HepG2 (cell line): Measurements from ENCODE around the gene LINS1. TPM values are rescaled to one million over a fixed set of nuclear protein-coding genes. Genes with fewer than 3 reads are reported as not detected.

Experiments
- ATAC-seq: fragments of 200-7000 bp; cut with Tn5 transposase; 3 replicates; pipeline ENCODE4 v1.9.1; 2020; ENCODE audit warnings: mild to moderate bottlenecking, moderate library complexity
- BruUV-seq: library from RNA; stranded (reverse); fragments of 400-500 nt; replicated peaks from 2 replicates; lab custom pipeline; 2021; lab: Mats Ljungman, UMichigan
- CTCF ChIA-PET: fragments of 300-600 bp; formaldehyde crosslinking; extraction: SDS; loops from one replicate; lab custom pipeline; 2021; ENCODE audit warnings: low total read pairs, inconsistent platforms, low intra/inter-chr PET ratio; lab: Yijun Ruan, JAX
- POLR2A ChIA-PET: fragments of 350-600 bp; sonication (Branson Sonifier 250); formaldehyde crosslinking; loops from one replicate; lab custom pipeline; 2020; ENCODE audit warnings: antibody characterized with exemption, inconsistent platforms; lab: Yijun Ruan, JAX
- DNase-seq: peaks from one replicate; pipeline ENCODE4 v3.0.0-alpha.2; 2015; ENCODE audit warnings: low spot score
- FAIRE-seq: peaks from 3 replicates; lab custom pipeline; 2011; peaks lifted over from hg19 to GRCh38; lab: Jason Lieb, UNC
- H2AFZ ChIP-seq: one replicate; pipeline ENCODE4 v1.6.1; 2011; ENCODE audit warnings: low read length, inconsistent platforms
- H3K27ac ChIP-seq: fragments of 300-600 bp; 3 replicates; pipeline ENCODE4 v1.8.0; 2011; ENCODE audit warnings: mixed run types, mild to moderate bottlenecking, mixed read lengths, low read length, inconsistent platforms; ENCODE audit not compliant: insufficient read depth; ENCODE audit errors: extremely low read length
- H3K27me3 ChIP-seq, 2 experiments: fragments of 200-600 bp in 1 of 2; 2 replicates in 1 of 2; 3 replicates in 1 of 2; pipeline versions ENCODE4 v1.6.0 to v1.8.0; 2011; ENCODE audit warnings: low read length in 2 of 2, mild to moderate bottlenecking in 2 of 2, moderate library complexity in 2 of 2, inconsistent platforms in 1 of 2; ENCODE audit not compliant: insufficient read depth in 2 of 2, control insufficient read depth in 1 of 2
- H3K36me3 ChIP-seq, 2 experiments: fragments of 200-600 bp in 1 of 2; replicated peaks in 1 of 2; 2 replicates in 1 of 2; 3 replicates in 1 of 2; pipeline versions ENCODE4 v1.5.1 to v1.8.0; 2011; ENCODE audit warnings: low read length in 2 of 2, inconsistent platforms in 1 of 2; ENCODE audit not compliant: insufficient read depth in 2 of 2, control insufficient read depth in 1 of 2
- H3K4me1 ChIP-seq: 2 replicates; pipeline ENCODE4 v1.5.1; 2012; ENCODE audit warnings: low read length, inconsistent platforms; ENCODE audit not compliant: insufficient read depth
- H3K4me2 ChIP-seq: 2 replicates; pipeline ENCODE4 v1.6.0; 2011; ENCODE audit warnings: low read depth, low read length, inconsistent platforms
- H3K4me3 ChIP-seq, 3 experiments: fragments of 200-600 bp in 1 of 3; sonication (generic), shearing (Covaris generic) in 1 of 3; replicated peaks in 1 of 3; 2 replicates each; pipeline ENCODE4 v1.5.1; 2011 to 2016; ENCODE audit warnings: low read length in 3 of 3, inconsistent platforms in 2 of 3, low read depth in 2 of 3, mild to moderate bottlenecking in 2 of 3, control low read depth in 1 of 3, mixed read lengths in 1 of 3; ENCODE audit not compliant: insufficient read depth in 1 of 3
- H3K79me2 ChIP-seq: one replicate; pipeline ENCODE4 v1.6.1; 2011; ENCODE audit warnings: low read length, inconsistent platforms; ENCODE audit not compliant: insufficient read depth
- H3K9ac ChIP-seq: 2 replicates; pipeline ENCODE4 v1.6.0; 2011; ENCODE audit warnings: mild to moderate bottlenecking, low read depth, low read length, inconsistent platforms; ENCODE audit not compliant: insufficient read depth
- H3K9me3 ChIP-seq: 2 replicates; pipeline ENCODE4 v1.5.1; 2012; ENCODE audit warnings: mild to moderate bottlenecking, low read length
- H4K20me1 ChIP-seq: 2 replicates; pipeline ENCODE4 v1.6.0; 2011; ENCODE audit warnings: inconsistent platforms, mild to moderate bottlenecking, low read length, moderate library complexity; ENCODE audit not compliant: insufficient read depth
- AGO2 ChIP-seq: fragments of 200-400 bp; formaldehyde crosslinking; optimal IDR thresholded peaks from 2 replicates; pipeline ENCODE3; 2017; ENCODE audit warnings: mild to moderate bottlenecking, low read depth, low read length, moderate library complexity
- HINFP ChIP-seq: sonication (generic); formaldehyde crosslinking; IDR thresholded peaks from 2 replicates; pipeline ENCODE4 v1.4.0; 2020; ENCODE audit warnings: low read depth, mild to moderate bottlenecking, missing genetic modification reagents
- HNF1B ChIP-seq: sonication (generic); formaldehyde crosslinking; IDR thresholded peaks from 2 replicates; pipeline ENCODE4 v1.5.1; 2020; ENCODE audit warnings: mild to moderate bottlenecking, moderate library complexity, missing genetic modification reagents
- NRL ChIP-seq: sonication (generic); formaldehyde crosslinking; IDR thresholded peaks from 2 replicates; pipeline ENCODE4 v1.5.0; 2020; ENCODE audit warnings: missing genetic modification reagents, mild to moderate bottlenecking, moderate library complexity, borderline replicate concordance
- PHF21A ChIP-seq: sonication (generic); formaldehyde crosslinking; IDR thresholded peaks from 2 replicates; pipeline ENCODE4 v1.5.0; 2020; ENCODE audit warnings: mild to moderate bottlenecking, missing genetic modification reagents
- U2AF1 ChIP-seq: fragments of 200-400 bp; formaldehyde crosslinking; optimal IDR thresholded peaks from 2 replicates; pipeline ENCODE3; 2017; ENCODE audit warnings: mild to moderate bottlenecking, low read depth, low read length
- ZBED4 ChIP-seq: sonication (generic); formaldehyde crosslinking; IDR thresholded peaks from 2 replicates; pipeline ENCODE4 v1.4.0; 2020; ENCODE audit warnings: missing genetic modification reagents, borderline replicate concordance
- ZBTB38 ChIP-seq: sonication (generic); formaldehyde crosslinking; IDR thresholded peaks from 2 replicates; pipeline ENCODE4 v1.5.1; 2020; ENCODE audit warnings: mild to moderate bottlenecking, missing genetic modification reagents
- ZNF329 ChIP-seq: sonication (generic); formaldehyde crosslinking; IDR thresholded peaks from 2 replicates; pipeline ENCODE4 v1.9.0; 2021; ENCODE audit warnings: low read depth, mild to moderate bottlenecking, missing genetic modification reagents
- ZNF501 ChIP-seq: sonication (generic); formaldehyde crosslinking; IDR thresholded peaks from 2 replicates; pipeline ENCODE4 v1.5.1; 2020; ENCODE audit warnings: mild to moderate bottlenecking, moderate library complexity, missing genetic modification reagents
- ZNF572 ChIP-seq: sonication (generic); formaldehyde crosslinking; IDR thresholded peaks from 2 replicates; pipeline ENCODE4 v1.5.1; 2020; ENCODE audit warnings: mild to moderate bottlenecking, missing genetic modification reagents
- WGBS: methylation state at CpG from one replicate; pipeline ENCODE4 v1.1.6; 2017; ENCODE audit warnings: low lambda C conversion rate; 5-methylcytosine and 5-hydroxymethylcytosine counted together
- in situ Hi-C: cut with HindIII; loops from 2 replicates; pipeline ENCODE4 v1.10.0; 2017; ENCODE audit warnings: low pct_unique_long_range_greater_than_20kb; ENCODE audit not compliant: extremely low pct_ligation_motif_present
- intact Hi-C: fragments of 100-400 bp; cut with micrococcal nuclease; formaldehyde crosslinking; loops from one replicate; pipeline ENCODE4 v1.10.0; 2022; ENCODE audit not compliant: unreplicated experiment
- polyA plus RNA-seq, 8 experiments: library from polyadenylated mRNA; depleted of rRNA in 3 of 8; stranded (reverse) in 7 of 8; unstranded in 1 of 8; fragments of >200 nt; fragmentation: Illumina TruSeq in 4 of 8; extraction: Trizol in 4 of 8; gene quantifications; 2 replicates each; pipeline versions ENCODE4 v1.2.1 to v1.2.3, GENCODE V29; 2011 to 2016; ENCODE audit warnings: low read depth in 4 of 8, missing spikeins in 1 of 8, mixed read lengths in 1 of 8; ENCODE audit not compliant: insufficient read depth in 1 of 8
- total RNA-seq, 5 experiments: library from RNA; depleted of rRNA; stranded (reverse); fragments of >200 nt; fragmentation: Illumina TruSeq; extraction: Trizol; gene quantifications; 2 replicates each; pipeline ENCODE4 v1.2.3, GENCODE V29; 2016; ENCODE audit warnings: low read depth in 1 of 5
- TF ChIP-seq, protein P1 (sequence below): sonication (generic); formaldehyde crosslinking; IDR thresholded peaks from 2 replicates; pipeline ENCODE4 v1.8.1; 2023; ENCODE audit warnings: mild to moderate bottlenecking, moderate library complexity, missing genetic modification reagents

The LINS1 gene
- total and polyA plus RNA-seq, 2 of the 13 experiments (the other 11 are each of a cell fraction or from before 2014, with no cell fraction given): 9.8 to 10.4 TPM

- ATAC-seq: peak; percentile 33
- Histone ChIP-seq H3K4me2 (peak overlapping the region; percentile 84), H3K36me3 (peaks cover 2 to 16% of the 10 kb centered on the region in 2 experiments), H3K9ac (peak overlapping the region; percentile 86), H4K20me1 (no peaks in the 10 kb centered on the region), H3K4me3 (peak overlapping the region; percentile 73 to 99 (median 85)), H2AFZ (no peak overlapping the region), H3K9me3 (no peaks in the 10 kb centered on the region), H3K27ac (peak overlapping the region; percentile 71), H3K79me2 (peaks cover 86% of the 10 kb centered on the region), H3K4me1 (peaks cover 54% of the 10 kb centered on the region), H3K27me3 (no peaks in the 10 kb centered on the region; a peak in 1 of 5 replicates)
- WGBS: 0% methylated on average over 10 of the region's 16 CpGs
- DNase-seq: peak; percentile 10
- intact Hi-C loops: loop anchor here (1.0 kb wide), 1 partner anchor 253 kb away; no protein-coding TSS in a partner anchor
- POLR2A ChIA-PET: interaction anchor here (0.7 to 1.4 kb wide), 4 partner anchors 16 to 252 kb away, joined by 3 to 5 read pairs (median 4); no protein-coding TSS in a partner anchor
- BruUV-seq: no TSS peak
- in situ Hi-C loops: loop anchor here (10.0 kb wide), 1 partner anchor 248 kb away; no protein-coding TSS in a partner anchor
- CTCF ChIA-PET: no interaction called here
- FAIRE-seq: no peak
- 0 out of 2 replicates have a peak, but pooled peaks have one; percentile 6 for TF ChIP-seq ZBTB38
- TF ChIP-seq HINFP (CRISPR knock-in tag): 0 out of 2 replicates have a peak, but pooled peaks have one; percentile 8
- TF ChIP-seq PHF21A (CRISPR knock-in tag): 0 out of 2 replicates have a peak, but pooled peaks have one; percentile 6
- TF ChIP-seq U2AF1: peak; percentile 4
- TF ChIP-seq HNF1B (CRISPR knock-in tag): 0 out of 2 replicates have a peak, but pooled peaks have one; percentile 14
- TF ChIP-seq ZNF329 (CRISPR knock-in tag): 0 out of 2 replicates have a peak, but pooled peaks have one; percentile 58
- 0 out of 2 replicates have a peak, but pooled peaks have one; percentile 7 for TF ChIP-seq ZNF572 (CRISPR knock-in tag)
- no peak for TF ChIP-seq ZBED4 (CRISPR knock-in tag)
- TF ChIP-seq, protein P1, sequence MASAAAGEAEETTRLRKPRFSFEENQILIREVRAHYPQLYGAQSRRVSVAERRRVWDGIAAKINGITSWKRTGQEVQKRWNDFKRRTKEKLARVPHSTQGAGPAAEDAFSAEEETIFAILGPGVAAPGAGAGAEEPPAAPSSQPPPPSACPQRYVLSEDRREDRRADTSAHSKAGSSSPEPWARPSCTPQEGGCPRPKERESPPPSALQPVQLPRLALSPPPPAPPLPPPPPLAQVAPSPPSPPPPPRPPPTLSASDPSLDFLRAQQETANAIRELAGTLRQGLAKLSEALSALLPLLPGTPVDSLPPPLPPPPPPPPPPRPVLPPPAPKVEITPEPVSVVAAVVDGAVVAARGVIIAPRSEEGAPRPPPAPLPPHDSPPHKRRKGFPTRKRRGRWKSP: 0 out of 2 replicates have a peak, but pooled peaks have one; percentile 13
- TF ChIP-seq AGO2: peak; percentile 44
- TF ChIP-seq NRL (CRISPR knock-in tag): 0 out of 2 replicates have a peak, but pooled peaks have one; percentile 54
- TF ChIP-seq ZNF501 (CRISPR knock-in tag): 0 out of 2 replicates have a peak, but pooled peaks have one; percentile 7
Observed at GRCh38 chr15:100602823-100603393, 924 bp upstream of the LINS1 start.
